ENCODE data around the gene OXNAD1.

DNA sequence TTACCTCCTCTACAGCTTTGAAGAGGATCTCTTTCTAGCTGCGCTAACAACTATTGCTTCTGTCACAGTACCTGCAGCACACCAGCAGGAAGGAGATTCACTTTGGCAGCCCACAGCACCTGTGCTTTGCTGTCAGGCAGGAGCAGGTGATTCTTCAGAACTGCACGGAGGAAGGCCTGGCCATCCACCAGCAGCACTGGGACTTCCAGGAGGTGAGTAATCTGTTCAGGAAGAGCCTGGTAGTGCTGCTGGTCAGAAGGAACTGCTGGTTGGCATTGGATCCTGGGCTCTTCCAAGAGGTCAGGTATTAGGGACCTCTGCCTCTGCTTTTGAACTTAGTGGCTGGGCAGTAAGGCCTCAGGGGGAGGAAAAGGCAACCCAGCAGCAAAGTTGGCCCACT is 42.5 kb upstream of the OXNAD1 start:
- TF ChIP-seq FOXP2 (optimal IDR thresholded peaks at IDR 0.05; ENCODE audit: control extremely low read depth, extremely low read length, insufficient read depth) (no peak), POLR2AphosphoS5 (IDR thresholded peaks at IDR 0.05; ENCODE audit: borderline replicate concordance, low read depth, low read length) (no peak)

Measured in SK-N-MC (cell line).